GM21737 (cell line): ENCODE data around the gene ARHGEF6.
"Not testable (repeated sequence)": the region's sequence is repeated elsewhere in the genome, so short reads cannot be mapped to it uniquely, and the experiment has no call there.

Experiments
- ATAC-seq: cut with Tn5 transposase; IDR thresholded peaks from one replicate; pipeline ENCODE4 v1.9.1; 2021; ENCODE audit warnings: mild to moderate bottlenecking, moderate library complexity; ENCODE audit not compliant: unreplicated experiment

The ARHGEF6 gene

DNA sequence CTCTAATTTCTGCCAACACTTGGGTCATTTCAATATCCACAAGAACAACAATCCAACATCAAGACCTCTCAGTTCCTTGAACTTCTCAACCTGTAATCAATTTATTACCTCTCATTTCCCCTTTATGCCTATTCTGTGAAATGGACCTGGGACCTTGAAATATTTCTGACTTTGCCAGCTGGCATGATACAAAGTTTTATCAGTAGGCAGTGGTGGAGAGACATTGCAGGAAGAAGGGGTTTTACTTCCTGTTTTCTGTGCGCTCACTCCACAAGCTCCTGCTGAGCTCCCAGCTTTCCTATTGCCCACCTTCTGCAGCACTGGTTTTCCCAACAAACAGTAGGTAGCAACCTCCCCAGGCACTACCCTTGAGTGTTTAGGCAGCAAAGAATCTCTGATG, 3.5 kb upstream of the ARHGEF6 start:
- no peak for ATAC-seq

DNA sequence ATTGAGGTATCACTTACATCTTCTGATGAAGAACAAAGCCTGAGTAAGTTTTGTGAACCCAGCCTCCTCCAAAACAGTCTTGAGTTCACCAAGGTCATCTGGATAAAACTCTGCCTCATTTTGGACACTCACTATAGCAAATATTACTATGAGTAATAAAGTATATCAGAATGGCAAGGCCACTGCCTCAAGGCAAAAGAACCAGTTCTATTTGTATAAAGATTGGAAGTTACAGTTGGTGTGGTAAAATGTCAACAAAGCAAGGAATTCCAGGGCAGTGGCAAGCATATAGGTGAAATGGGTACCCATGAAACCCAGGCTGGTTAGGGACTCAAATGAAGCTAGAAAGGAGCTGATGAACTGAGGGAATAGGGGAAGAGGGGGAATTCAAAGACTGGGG, 2.4 kb upstream of the ARHGEF6 start:
- no peak for ATAC-seq

DNA sequence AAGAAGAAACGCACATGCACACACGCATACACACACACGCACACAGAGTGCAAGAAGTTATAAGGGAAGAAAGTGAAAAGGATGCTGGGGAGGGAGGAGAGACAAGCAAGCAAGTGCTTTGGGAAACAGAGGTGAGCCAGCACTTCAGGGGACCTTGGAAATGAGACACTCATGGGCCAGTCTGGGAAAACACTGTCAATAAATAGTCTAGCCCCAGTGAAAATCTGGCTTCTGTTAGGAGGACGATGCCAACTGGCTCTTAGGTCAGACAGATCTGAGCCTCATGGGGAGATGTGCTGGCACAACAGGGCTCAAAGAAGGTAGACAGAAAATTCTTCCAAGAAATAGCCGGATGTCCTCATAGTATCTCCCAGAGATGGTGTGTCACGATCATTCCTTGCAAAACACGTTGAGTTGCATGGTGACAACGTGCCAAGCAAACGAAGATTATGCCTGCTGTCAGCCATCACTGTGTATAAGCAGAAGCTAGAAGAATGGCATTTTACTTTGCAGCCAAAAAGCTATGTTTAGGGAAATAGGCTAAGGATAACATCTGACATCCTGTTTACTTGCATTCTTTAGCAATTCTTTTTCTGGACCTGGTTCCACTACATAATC, 557 bp upstream of the ARHGEF6 start:
- ATAC-seq: no peak

DNA sequence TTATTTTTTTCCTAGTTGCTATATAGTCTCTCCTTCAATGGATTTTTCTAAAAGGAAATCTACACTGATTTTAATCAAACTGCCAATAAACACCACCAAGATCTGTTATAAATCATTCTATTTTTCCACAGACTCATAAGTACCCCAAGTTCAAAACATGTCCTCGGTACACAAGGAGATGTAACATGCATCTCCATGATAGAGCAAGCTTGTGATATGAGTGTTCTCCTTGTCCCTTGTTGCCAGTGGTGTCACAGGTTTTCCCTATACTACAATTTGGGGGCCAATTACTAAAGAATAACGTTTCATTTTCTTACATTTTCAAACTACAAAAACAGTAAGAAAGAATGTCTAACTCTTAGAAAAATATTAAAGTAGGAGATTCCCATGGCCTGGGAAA, 491 bp downstream of the ARHGEF6 start:
- no peak for ATAC-seq

DNA sequence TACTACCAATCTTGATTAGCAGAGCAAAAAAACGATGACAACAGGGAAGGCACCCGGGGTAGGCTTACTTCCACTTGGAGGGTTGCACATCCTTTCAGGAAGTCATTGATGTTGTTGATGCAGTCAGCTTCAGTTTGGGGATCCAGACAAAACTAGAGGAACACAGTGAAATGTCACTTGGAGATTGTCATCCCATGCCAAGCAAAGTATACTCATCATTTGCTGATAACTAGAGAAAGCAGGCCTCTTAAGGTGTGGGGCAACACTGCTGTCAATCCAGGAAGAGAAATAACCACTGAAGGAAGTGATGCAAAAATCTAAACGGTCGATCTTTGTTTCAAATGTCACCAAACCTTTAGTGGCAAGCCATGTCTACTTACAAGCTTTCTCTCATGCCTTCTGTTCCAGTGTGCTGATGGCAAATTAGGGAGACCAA, 1.4 kb downstream of the ARHGEF6 start:
- no peak for ATAC-seq

DNA sequence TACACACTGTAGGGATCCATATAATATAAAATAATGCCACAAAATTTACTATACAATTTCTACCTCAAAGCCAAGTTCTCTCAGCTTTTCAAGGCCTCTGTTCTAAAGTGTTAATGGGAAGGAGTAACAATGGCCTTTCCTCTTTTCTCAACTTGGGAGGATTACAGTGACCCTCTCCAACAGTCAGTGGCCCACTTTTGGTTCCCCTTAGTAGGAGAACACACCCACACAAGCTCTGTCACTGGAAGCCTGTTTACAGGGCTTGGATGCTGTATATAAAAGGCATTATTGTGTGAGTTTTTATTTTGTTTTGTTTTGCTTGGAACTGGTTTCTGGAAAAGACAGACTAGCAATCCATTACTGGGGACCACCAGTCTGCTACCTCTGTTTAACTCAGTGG, 1.8 kb downstream of the ARHGEF6 start:
- ATAC-seq: no peak

DNA sequence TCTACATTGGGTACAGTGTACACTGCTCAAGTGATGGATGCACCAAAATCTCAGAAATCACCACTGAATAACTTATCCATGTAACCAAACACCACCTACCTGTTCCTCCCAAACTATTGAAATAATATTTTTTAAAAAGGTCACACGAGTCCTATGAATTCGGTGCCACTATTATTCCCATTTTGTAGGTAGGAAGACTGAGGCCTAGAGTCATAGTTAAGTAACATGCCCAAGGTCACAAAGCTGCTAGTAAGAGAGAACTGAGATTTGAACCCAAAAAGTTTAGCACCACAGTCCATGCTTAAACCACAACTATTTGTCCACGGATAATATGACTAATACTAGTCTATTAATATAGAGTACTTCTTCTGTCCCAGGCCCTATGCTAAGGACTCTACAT, 2.7 kb downstream of the ARHGEF6 start:
- no peak for ATAC-seq

DNA sequence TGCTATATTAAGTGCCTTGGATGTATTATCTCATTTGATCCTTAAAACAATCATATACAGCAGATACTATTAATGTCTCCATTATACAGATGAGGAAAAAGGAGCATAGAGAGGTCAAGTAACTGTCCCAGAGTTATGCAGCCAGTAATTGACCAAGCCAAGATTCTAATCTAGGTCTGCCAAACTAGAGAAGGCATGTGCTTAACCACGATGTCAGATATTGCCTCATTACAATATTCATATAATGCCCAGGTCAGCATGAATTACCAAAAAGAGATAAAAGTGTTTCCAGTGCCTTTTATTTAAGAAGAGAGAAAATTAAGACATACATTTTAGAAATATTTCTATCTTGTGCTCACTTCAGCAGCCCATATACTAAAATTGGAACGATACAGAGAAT, 7.1 kb downstream of the ARHGEF6 start:
- ATAC-seq: no peak

DNA sequence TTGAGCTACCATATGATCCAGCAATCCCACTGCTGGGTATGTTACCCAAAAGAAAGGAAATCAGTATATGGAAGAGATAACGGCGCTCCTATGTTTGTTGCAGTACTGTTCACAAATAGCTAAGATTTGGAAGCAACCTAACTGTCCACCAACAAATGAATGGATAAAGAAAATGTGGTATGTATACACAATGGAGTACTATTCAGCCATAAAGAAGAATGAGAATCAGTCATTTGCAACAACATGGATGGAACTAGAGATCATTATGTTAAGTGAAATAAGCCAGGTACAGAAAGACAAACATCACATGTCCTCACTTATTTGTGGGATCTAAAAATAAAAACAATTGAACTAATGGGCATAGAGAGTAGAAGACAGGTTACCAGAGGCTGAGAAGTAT, 8.9 kb downstream of the ARHGEF6 start:
- ATAC-seq: not testable (repeated sequence)

DNA sequence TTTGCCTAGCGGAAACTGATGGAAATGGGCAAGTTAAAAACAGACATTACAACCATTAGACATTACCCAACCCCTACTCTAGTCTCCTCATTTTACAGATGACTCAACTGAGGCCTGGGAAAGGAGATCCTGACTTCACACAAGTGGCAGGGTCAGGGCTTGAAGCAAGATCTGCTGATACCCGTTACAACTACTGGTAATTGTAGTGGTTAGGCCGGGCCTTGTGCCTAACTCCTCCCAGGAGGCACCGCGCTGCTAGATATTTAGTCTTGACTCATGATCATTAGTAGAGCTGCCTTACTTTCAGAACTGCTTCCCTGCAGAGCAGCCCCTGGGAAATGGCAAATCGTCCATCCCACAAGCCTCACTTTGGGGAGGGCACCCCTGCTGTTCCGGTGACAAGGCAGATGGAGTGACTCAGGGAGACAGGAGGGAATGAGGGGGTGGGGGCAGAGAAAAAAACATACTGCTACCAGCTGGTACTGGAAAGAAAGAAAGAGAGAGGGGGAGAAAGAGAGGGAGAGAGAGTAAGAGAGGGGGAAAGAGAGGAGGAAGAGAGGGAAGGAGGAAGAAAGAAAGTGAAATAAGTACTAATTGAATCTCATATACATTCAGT, 12.2 kb downstream of the ARHGEF6 start:
- ATAC-seq: no peak

DNA sequence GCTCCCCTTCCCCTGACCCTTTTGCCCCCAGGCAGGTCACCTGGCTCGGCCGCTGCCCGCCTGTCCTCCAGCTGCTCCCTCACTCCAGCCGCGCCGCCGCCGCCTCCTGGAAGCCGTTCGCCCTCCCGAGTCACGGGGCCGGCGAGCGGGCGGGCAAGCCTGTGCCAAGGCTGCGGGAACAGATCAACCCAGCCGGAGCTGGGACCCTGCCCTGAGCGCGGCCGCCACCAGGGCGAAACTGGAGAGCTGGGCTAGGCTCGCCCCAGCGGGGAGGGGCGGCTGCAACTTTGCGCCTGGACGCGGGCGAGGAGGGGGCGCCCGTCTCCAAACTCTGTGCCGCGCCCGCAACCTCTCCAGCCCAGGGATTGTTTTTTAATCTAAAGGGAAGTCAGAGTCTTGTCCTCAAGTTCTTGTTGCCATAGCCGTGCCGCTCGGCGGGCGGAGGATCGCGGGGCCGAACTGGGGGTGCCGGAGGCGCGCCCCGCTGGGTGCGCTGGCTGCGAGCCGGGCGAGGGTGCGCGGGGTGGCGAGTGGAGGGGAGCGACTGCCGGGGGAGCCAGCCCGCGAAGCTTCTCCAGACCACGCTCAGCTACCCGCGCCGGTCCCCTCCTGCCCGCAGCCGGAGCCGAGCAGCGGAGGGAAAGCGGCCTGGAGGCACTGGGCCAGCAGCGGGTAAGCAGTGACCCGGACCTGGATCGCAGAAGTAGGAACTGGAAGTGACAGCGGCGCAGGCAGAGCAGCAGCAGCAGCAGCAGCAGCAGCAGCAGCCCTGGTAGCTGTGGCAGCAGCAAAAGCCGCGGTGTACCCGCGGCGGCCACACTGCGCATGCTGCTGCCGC, 13.4 kb downstream of the ARHGEF6 start:
- ATAC-seq: peak; percentile 78

DNA sequence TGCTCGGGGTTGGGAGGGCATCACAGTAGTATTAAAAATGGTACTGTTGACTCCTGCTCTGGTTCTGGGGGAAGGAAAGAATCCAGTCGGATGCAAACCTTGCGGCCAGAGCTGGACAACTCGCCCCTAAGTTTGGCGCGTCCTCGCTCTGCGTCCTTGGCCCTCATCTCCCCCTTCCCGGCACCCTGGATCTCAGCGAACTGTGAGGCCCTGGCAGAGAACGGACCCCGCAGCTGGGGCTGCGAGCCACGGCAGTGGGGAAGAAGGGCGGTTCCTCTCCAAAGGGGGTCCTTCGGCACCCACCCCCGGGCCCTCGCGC, 14.0 kb downstream of the ARHGEF6 start:
- no peak for ATAC-seq

DNA sequence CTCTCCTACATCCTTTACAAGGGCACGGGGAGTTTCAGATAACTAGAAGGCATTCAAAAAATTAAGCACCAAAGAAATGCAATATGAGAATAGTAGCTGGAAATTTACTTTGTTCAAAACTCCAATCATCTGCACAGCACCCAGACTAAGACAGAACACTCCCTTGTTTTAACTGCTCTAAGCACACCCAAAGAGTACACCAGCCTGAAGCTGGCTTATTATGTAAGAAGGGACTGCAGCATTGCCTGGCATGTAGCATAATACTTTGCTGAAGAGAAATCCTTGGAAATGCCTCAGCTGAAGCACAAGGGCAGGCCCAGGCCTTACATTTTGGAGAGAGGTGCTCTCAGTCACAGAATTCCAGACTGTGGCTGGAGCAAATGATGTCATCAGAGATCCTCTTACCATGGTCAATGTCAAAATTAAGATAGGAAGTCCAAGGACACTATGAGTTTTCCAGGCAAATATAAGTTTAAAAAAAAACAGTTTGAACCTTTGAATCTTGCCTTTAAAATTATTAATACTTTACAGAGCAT, 14.8 kb downstream of the ARHGEF6 start:
- ATAC-seq: no peak

DNA sequence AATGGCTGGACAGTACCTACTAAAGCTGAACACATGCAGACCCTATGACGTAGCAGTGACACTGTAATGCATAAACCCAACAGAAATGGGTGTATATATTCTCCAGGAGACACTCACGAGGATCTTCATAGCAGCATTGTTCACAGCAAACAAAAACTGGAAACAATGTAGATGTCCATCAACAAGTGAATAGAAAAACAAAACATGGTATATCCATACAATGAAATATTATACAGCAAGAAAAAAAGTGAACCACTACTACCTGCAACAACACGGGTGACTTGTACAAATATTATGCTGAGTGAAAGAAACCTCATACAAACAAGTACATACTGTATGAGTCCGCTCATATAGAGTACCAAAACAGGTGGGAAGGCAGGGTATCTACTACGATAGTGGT, 16.5 kb downstream of the ARHGEF6 start:
- no peak for ATAC-seq

DNA sequence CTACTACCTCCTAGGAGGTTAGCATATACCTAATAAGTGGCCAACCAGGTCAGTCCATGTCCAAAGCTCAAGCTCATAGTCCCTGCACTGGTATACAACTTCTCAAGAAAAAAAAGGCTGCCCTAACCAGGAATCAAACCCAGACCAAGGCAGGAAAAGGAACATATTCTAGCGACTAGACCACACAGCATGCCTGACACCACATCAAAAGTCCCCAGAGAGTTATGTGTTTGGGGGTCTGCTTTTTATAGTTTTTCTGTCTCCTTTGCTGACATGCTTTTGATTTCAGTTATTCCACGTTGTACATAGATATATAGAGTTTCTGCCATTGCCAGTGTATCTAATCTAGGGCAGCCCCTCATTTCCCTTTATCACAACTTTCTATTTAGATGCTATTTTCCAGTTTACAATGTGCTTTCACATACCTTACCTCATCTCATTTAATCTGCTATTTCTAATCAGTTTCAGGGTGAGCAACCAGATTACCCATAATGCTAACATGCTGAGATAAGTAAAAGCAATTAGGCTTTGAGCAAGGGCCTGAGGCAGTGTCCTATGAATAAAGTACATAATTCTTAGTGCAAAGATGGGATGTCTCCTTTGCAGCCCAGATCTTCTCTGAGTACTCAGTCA, 17.8 kb downstream of the ARHGEF6 start:
- ATAC-seq: no peak

DNA sequence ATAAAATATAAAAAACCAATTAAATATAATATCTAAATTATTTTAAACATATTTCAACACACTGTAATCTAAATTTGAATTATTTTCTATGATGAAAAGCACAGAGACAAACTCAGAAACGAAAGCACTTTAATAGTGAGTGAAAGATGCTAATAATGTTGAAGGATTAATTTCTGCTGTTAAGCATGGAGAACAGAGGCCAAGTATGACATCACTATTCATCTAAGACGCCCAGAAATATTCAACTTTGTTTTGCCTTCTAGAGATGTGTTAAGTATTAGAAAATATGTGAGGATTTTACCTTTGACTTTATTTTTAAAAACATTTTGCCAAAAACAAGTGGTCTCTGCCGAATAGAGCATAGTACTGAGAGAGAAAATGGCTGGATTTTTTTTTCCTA, 19.3 kb downstream of the ARHGEF6 start:
- no peak for ATAC-seq

DNA sequence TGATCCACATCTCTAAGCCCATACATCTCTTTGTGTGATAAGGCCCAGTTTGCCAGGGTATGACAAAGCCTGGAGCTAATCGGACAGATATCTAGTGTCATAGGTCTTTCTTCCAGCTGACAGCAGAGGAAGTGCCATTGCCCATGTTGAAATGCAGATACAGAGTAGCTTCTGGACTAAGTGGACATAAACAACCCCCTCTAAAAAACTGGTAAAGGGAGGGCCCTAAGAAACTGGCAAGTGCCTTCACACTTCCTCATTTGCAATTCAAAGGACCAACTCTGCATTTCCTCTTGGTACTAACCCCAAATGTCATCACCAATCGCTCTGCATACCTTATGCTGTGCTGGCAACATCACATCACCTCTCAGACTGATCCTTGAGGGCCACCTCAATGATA, 20.8 kb downstream of the ARHGEF6 start:
- no peak for ATAC-seq

DNA sequence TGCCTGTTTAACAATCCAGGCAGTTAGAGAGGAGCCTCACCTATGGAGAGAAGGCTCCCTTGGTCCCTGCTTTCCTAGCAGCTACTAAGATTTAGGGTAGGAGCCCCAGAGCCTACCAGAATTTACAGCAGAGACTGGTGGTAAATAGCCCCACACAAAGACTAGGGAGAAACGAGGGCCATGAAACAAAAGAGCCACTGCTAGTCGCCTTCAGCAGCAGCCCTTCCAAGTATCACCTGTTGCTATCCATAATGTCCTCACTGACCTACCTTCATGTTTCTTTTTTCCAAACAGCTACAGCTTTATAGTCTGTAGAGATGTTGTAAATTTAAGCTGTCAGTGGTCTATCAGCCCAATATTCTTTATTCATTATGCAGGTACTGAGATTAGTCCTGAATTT, 25.3 kb downstream of the ARHGEF6 start:
- ATAC-seq: no peak

DNA sequence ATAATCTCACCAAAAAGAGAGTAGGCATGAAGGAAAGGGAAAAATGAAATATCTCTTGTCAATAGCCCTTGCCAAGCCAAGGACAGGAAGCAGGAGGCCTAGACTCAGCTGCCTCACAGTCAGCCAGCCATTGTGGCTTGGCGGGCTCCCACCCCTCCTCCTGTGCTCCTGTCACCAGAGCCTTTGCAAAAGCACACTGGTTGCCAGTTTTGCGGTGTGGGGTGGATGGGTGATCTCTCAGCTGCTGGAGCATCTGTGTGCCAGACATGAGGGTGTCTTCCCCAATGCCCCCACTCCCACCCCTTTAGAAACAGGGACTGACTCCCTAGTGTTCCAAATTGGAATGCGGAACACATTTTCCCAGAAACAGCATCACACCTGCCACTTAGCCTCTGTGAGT, 26.1 kb downstream of the ARHGEF6 start:
- no peak for ATAC-seq

DNA sequence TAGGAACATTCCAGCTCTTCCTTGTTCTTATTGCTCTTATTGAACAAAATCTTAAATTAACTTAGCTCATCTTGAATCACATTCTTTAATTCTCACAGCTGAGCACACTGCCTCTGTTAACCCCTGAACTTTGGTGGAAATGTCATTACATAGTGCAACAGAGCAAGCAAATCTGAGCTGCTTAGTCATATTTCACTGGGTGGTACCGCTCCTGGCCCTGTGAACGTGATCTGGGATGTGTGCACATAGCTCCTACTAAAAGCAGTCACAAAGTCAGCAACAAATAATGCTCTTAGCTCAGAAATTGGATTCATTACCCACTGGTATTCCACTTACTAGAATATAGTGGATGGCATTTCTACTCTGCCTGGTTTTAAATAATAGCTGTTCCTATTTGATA, 27.9 kb downstream of the ARHGEF6 start:
- no peak for ATAC-seq

DNA sequence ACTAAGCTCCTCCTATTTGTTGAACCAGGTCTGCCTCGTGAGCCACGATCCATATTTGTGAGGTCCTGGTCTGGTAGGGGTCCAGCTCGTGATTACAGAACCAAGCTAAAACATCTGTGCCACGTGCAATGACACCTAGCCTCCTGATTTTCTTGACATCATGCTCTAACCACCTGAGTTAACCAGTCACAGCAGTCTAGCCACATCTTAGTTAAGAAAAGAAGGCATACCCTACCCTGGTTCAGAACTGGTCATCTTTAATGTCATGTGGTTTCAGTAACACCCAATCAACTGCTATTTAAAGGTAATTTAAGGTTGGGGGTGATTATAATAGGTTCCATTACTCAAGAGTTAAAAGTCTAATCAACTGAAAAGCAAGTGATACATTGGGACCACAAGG, 28.4 kb downstream of the ARHGEF6 start:
- ATAC-seq: no peak

DNA sequence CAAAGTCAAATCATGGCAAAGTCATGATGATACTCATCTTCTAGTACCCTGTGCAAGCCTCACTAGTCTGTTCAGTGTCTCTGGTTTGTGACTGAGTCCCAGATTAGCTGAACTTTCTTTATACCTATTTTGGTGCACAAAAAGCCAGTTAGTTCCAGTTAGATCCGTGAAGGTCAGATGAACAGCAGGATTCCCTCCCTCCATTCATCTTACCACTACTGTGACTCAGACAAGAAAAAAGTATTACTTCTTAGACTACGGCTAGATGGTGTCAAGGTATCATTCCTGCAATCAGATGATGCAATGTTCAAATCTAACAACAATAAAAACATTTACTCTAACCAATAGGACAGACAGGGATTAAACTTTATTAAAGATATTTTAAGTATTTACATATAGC, 30.4 kb downstream of the ARHGEF6 start:
- no peak for ATAC-seq
